DMS53 (cell line): ENCODE measurements around the gene AP1B1.
A peak's percentile ranks its signal among the peaks of the same experiment; 100 is the strongest.
"Not testable (repeated sequence)": the region's sequence is repeated elsewhere in the genome, so short reads cannot be mapped to it uniquely, and the experiment has no call there.

Source experiments
- DNase-seq: peaks from one replicate; lab custom pipeline; 2025; lab: John Stamatoyannopoulos, UW

The AP1B1 gene

GRCh38 chr22:29348956-29349355, 39.4 kb downstream of the AP1B1 start:
- DNase-seq, result peak; percentile 73

DNA sequence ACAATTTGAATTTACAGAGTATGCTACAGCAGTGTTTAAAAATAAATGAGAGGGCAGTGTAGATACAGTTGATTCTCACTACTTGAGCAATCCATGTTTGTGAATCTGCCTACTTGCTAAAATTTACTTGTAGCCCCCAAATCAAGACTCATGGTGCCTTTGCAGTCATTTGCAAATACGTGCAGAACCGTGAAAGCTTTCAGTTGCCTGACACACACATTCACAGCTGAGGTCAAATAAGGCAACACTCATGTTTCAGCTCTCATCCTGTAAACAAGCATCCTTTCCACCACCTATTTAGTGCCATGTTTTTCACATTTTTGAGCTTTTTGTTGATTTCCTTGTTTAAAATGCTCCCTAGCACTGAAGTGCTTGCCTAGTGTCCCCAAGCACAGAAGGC, 40.3 kb downstream of the AP1B1 start:
- no peak for DNase-seq

- DNase-seq, result no peak
These were observed 41.7 kb downstream of the AP1B1 start for GRCh38 chr22:29346659-29347058.

DNA sequence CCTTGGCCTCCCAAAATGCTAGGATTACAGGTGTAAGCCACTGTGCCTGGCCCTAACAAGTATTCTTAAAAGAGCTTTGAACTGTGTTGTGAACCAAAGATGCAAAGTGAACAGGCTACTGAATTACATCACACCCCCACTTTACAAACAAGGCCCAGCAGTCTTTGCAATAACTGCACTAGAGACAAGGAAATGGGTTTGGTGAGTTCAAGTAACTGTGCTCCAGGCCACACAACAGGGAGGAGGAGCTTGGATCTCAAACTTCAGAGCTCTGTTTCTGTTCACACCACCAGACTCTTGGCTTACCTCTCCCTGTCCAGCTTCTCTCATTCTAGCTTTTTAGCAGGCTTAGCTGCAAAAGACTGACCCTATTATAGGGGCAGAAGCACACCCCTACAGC, 42.4 kb downstream of the AP1B1 start:
- DNase-seq, result no peak

- DNase-seq, result not testable (repeated sequence)
These were observed 43.5 kb downstream of the AP1B1 start for GRCh38 chr22:29344889-29345288.

GRCh38 chr22:29344137-29344536, 44.2 kb downstream of the AP1B1 start:
- DNase-seq, result no peak

DNA sequence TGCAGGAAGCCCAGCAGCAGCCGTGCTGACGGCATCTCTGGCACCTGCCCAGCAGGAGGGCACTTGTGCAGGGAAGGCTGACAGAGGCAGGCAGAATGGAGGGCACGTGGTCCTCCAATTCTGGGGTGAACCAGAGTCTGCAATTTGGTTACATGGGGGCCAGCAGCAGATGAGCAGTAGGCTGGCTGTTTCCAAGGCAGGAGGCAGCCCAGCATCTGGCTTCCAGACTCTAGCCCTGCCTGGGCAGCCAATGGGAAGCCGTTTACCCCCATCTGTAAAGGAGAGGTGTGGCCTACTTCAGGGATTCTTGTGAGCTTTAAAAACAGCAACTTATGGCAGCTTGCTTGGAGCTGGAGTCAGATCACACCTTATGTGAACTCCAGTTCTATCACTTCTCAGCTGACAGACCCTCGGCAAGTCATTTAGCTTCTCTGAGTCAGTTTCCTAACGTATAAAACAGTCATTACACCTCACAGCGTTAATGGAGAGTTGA, 45.0 kb downstream of the AP1B1 start:
- peak; percentile 2 for DNase-seq

DNA sequence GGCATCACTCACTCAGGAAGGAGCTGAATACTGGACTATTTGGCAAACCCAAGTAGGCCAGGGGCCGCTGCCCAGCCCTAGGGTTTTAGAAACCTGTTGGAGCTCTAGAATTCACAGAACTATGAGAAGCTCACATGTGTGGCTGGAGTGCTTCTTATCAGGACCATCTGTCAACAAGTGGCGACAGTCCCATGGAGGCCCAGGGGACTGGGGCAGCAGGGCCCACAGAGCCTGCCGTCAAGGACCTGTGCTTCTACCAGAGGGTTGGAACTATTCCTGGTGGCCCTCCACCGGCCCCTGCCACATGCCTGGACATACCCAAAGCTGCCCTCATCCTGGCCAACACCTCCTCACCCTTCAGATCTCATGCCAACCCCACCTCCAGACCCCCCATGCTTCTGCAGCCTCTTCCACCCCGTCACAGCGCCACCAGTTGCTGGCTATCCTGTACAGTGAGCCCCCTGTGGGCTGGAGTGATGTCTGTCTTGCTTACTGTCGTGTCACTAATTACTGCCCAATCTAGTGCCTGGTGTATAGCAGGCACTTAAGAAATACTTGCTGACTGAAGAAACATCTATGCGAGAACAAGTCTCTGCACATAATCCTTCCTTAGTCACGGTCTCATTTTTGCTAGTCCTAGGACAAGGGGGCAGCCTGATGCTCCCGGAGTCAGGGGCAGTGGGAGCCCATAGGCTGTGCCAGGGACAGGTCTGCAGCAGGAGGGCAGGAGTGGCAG, 45.6 kb downstream of the AP1B1 start:
- no peak for DNase-seq

- DNase-seq, result no peak
These were observed 46.2 kb downstream of the AP1B1 start for GRCh38 chr22:29342177-29342576.

- DNase-seq, result no peak
These were observed 46.6 kb downstream of the AP1B1 start for GRCh38 chr22:29341849-29342127.

GRCh38 chr22:29341056-29341848, 47.1 kb downstream of the AP1B1 start:
- no peak for DNase-seq

- DNase-seq, result no peak
These were observed 47.8 kb downstream of the AP1B1 start for GRCh38 chr22:29340566-29340965.

DNA sequence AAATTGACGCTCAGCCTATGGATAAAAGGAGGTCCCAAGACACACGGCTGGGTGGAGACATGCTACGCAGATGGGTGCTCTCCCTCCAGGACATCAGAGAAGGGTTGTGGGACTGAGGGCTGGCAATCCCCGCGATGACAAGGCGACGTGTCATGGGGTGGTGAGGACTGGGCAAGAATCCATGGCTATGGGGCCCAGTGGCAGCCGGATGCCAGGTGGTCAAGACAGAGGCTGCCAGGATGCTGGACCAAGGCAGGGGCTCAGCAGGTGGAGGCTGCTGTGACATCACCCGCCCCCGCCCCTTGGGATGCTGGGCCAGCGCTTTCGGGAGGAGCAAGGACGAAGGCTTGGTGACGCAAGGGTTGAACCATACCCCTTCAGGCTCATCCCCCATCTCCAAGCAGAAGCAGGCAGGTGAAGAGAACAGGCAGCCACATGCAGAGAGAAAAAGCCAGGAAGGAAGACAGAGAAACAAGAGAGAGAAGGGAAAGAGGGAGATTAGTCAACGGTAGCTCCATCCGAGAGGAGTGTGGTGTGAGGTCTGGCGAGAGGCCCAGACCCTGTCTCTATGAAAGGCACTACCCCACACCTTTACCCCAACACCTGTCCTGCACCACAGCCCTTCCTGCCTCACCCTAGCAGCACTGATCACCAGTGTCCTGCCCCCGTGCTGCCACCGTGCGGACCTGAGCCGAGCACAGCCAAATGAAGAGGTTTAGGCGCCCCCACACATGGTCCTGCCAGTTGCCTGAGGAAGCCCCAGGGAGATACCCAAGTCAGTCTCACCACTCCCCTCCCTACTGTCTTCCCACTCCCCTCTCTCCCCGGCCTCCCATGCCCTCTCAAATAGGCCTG, 48.8 kb downstream of the AP1B1 start:
- no peak for DNase-seq

DNA sequence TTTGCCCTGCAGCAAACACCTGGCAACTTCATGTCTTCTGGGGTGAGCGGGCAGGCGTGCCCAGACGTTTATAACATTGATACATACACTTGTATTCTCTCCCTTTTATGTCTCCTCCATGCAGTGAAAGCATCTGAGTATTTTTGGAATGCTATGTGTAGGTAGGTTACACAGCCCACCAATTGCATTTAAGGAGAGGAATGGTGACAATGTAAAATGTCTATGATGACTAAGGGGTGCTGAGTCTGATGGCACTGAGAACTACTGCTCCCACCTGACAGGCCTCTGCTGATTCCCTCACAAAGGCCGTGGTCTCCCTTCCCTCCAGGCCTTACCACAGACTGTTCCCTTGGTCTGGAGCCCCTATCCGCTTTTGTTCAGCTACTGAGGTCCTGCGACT, 50.0 kb downstream of the AP1B1 start:
- no peak for DNase-seq

GRCh38 chr22:29337631-29338284, 50.6 kb downstream of the AP1B1 start:
- no peak for DNase-seq

DNA sequence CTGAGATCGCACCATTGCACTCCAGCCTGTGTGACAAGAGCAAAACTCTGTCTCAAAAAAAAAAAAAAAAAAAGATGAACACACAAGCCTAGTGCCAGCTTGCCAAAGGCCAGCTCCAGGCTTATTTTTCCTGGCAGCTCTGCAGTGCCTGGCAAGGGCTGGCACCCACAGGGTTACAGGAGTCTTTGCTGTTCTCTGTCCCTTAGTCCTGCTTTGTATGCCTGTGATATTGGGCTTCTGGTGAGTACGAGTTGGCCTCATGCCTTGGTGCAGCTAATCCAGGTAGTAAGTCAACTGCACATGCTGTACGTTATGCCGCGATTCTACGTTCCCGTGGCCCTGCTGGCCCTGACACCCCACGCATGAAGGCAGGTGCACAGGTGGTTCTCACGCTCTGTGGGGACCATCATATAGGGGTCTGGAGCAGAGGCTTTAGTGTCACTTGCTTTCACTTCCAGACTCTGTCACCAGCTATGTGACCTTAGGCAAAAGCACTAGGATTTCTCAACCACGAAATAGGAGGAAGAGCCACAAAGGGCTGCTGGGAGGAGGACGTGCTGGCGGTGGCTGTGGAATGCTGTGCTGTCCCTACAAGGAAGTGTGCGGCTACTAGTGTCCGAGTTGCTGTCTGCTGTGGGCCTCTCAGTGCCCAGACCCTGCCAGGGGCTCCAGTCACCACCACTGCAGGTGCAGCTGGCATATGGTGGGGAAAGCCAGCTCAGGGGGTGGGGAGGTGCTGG, 51.4 kb downstream of the AP1B1 start:
- DNase-seq, result no peak

GRCh38 chr22:29335656-29336055, 52.7 kb downstream of the AP1B1 start:
- DNase-seq, result no peak

- DNase-seq, result peak; percentile 64
These were observed 53.5 kb downstream of the AP1B1 start for GRCh38 chr22:29334696-29335344.

DNA sequence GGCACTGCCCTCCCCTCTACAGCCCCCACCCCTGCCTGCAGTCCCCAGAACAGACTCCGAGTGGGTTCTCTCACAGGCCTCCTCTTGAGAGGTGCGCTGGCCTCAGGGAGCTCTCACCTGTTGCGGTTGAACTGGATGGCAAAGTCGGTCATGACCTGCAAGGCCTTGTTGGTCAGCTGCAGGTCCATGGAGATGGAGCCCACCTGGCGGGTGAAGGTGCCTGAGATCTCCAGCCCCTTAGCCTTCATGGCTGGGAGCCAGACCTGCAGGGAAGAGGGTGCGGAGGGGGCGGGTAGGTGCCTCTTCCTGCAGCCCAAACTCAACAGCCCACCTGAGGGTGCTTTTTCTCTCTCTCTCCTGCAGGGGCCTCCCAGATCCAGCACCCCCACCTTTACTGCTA, 54.2 kb downstream of the AP1B1 start:
- no peak for DNase-seq

GRCh38 chr22:29332886-29333496, 55.4 kb downstream of the AP1B1 start:
- no peak for DNase-seq
